H1 (cell line): ENCODE data around the gene UBXN11. TPM values are rescaled to one million over a fixed set of nuclear protein-coding genes. Genes with fewer than 3 reads are reported as not detected.

Source experiments
- CTCF ChIA-PET: fragments of 300-600 bp; sonication (Branson Sonifier 250); formaldehyde crosslinking; loops from one replicate; lab custom pipeline; 2021; ENCODE audit not compliant: partially characterized antibody; lab: Charles Lee
- POLR2A ChIA-PET: fragments of 300-600 bp; sonication (Branson Sonifier 250); formaldehyde crosslinking; loops from one replicate; lab custom pipeline; 2021; ENCODE audit warnings: inconsistent platforms; ENCODE audit not compliant: partially characterized antibody; lab: Charles Lee
- DNase-seq, 2 experiments: peaks; one replicate each; pipeline versions ENCODE4 v3.0.0 to v3.0.0-alpha.2; 2010 to 2022; ENCODE audit warnings: low spot score in 2 of 2, low read depth in 1 of 2, mixed read lengths in 1 of 2
- FAIRE-seq: peaks from 2 replicates; lab custom pipeline; 2011; peaks lifted over from hg19 to GRCh38; lab: Jason Lieb, UNC
- H2AFZ ChIP-seq: 2 replicates; pipeline ENCODE4 v1.8.1; 2012; ENCODE audit warnings: low read length, inconsistent platforms
- H2AK5ac ChIP-seq: 2 replicates; pipeline ENCODE4 v1.6.1; 2013; ENCODE audit warnings: low read depth, low read length
- H2BK120ac ChIP-seq: replicated peaks from 2 replicates; pipeline ENCODE3; 2013; ENCODE audit warnings: low read depth, low read length, inconsistent platforms
- H2BK12ac ChIP-seq: 2 replicates; pipeline ENCODE4 v1.6.1; 2013; ENCODE audit warnings: low read depth, low read length
- H2BK15ac ChIP-seq: 2 replicates; pipeline ENCODE4 v1.6.1; 2013; ENCODE audit warnings: low read length
- H2BK20ac ChIP-seq: 2 replicates; pipeline ENCODE4 v1.6.1; 2013; ENCODE audit warnings: low read length
- H2BK5ac ChIP-seq: 2 replicates; pipeline ENCODE4 v1.6.1; 2013; ENCODE audit warnings: low read depth, low read length
- H3K14ac ChIP-seq: 2 replicates; pipeline ENCODE4 v1.6.1; 2013; ENCODE audit warnings: inconsistent platforms; ENCODE audit not compliant: insufficient read length
- H3K18ac ChIP-seq: 2 replicates; pipeline ENCODE4 v1.6.1; 2013; ENCODE audit warnings: low read length; ENCODE audit errors: extremely low read depth
- H3K23ac ChIP-seq: 2 replicates; pipeline ENCODE4 v1.6.1; 2013; ENCODE audit warnings: inconsistent platforms; ENCODE audit not compliant: insufficient read length
- H3K23me2 ChIP-seq: 2 replicates; pipeline ENCODE4 v1.6.1; 2013; ENCODE audit warnings: low read depth, low read length
- H3K27ac ChIP-seq: 2 replicates; pipeline ENCODE4 v1.6.1; 2011; ENCODE audit warnings: low read depth, low read length, inconsistent platforms
- H3K27me3 ChIP-seq, 4 experiments: replicated peaks in 1 of 4; 1 replicate in 1 of 4; 2 replicates in 3 of 4; pipeline versions ENCODE4 v1.6.1 to v1.8.1; 2011 to 2013; ENCODE audit warnings: low read length in 3 of 4, mild to moderate bottlenecking in 3 of 4, inconsistent platforms in 2 of 4, mixed read lengths in 2 of 4, moderate library complexity in 1 of 4; ENCODE audit not compliant: control insufficient read depth in 3 of 4, insufficient read depth in 3 of 4; ENCODE audit errors: extremely low read depth in 1 of 4
- H3K36me3 ChIP-seq, 4 experiments: 2 replicates each; pipeline versions ENCODE4 v1.6.1 to v1.8.1; 2011 to 2013; ENCODE audit warnings: mild to moderate bottlenecking in 4 of 4, low read length in 3 of 4, moderate library complexity in 2 of 4, control low read depth in 1 of 4, inconsistent platforms in 1 of 4; ENCODE audit not compliant: insufficient read depth in 4 of 4, control insufficient read depth in 2 of 4
- H3K4ac ChIP-seq: replicated peaks from 2 replicates; pipeline ENCODE3; 2013; ENCODE audit warnings: low read length, low read depth, mixed read lengths, inconsistent platforms; ENCODE audit not compliant: insufficient read length
- H3K4me1 ChIP-seq, 4 experiments: replicated peaks in 1 of 4; 1 replicate in 1 of 4; 2 replicates in 3 of 4; pipeline versions ENCODE4 v1.6.1 to v1.8.1; 2011 to 2013; ENCODE audit warnings: low read length in 3 of 4, inconsistent platforms in 2 of 4, mixed read lengths in 1 of 4; ENCODE audit not compliant: insufficient read depth in 4 of 4, control insufficient read depth in 3 of 4
- H3K4me2 ChIP-seq, 2 experiments: 2 replicates each; pipeline versions ENCODE4 v1.6.1 to v1.8.1; 2011 to 2013; ENCODE audit warnings: low read depth in 2 of 2, low read length in 2 of 2, control low read depth in 1 of 2, inconsistent platforms in 1 of 2, mild to moderate bottlenecking in 1 of 2; ENCODE audit not compliant: insufficient read depth in 1 of 2
- H3K4me3 ChIP-seq, 4 experiments: fragments of 200-600, 300-600 bp in 1 of 4; sonication (generic), shearing (Covaris generic), sonication (Bioruptor Twin) in 1 of 4; 2 replicates each; pipeline versions ENCODE4 v1.5.1 to v1.8.1; 2011 to 2016; ENCODE audit warnings: low read length in 4 of 4, low read depth in 3 of 4, control low read depth in 2 of 4, inconsistent platforms in 2 of 4, mild to moderate bottlenecking in 2 of 4, mixed read lengths in 1 of 4, moderate library complexity in 1 of 4; ENCODE audit not compliant: insufficient read depth in 2 of 4; ENCODE audit errors: extremely low read depth in 1 of 4
- H3K56ac ChIP-seq: replicated peaks from 2 replicates; pipeline ENCODE3; 2013; ENCODE audit warnings: low read depth, mild to moderate bottlenecking, mixed read lengths, low read length, inconsistent platforms; ENCODE audit not compliant: insufficient read length
- H3K79me1 ChIP-seq: 2 replicates; pipeline ENCODE4 v1.6.1; 2013; ENCODE audit warnings: low read depth, low read length, control low read depth
- H3K79me2 ChIP-seq, 2 experiments: 2 replicates each; pipeline versions ENCODE4 v1.6.1 to v1.8.1; 2012 to 2013; ENCODE audit warnings: low read length in 2 of 2, mild to moderate bottlenecking in 2 of 2, inconsistent platforms in 1 of 2; ENCODE audit not compliant: insufficient read depth in 2 of 2, control insufficient read depth in 1 of 2
- H3K9ac ChIP-seq, 4 experiments: replicated peaks in 1 of 4; 1 replicate in 1 of 4; 2 replicates in 3 of 4; pipeline versions ENCODE4 v1.6.1 to v1.8.1; 2011 to 2013; ENCODE audit warnings: low read depth in 3 of 4, low read length in 3 of 4, control low read depth in 2 of 4, mild to moderate bottlenecking in 2 of 4, moderate library complexity in 2 of 4, inconsistent platforms in 1 of 4; ENCODE audit errors: extremely low read depth in 1 of 4
- H3K9me3 ChIP-seq, 2 experiments: 2 replicates each; pipeline versions ENCODE4 v1.6.1 to v1.8.1; 2012 to 2013; ENCODE audit warnings: mild to moderate bottlenecking in 2 of 2, moderate library complexity in 2 of 2, control low read depth in 1 of 2, inconsistent platforms in 1 of 2, low read depth in 1 of 2, low read length in 1 of 2, mixed read lengths in 1 of 2; ENCODE audit not compliant: insufficient read depth in 2 of 2
- H4K20me1 ChIP-seq, 2 experiments: replicated peaks in 1 of 2; 2 replicates each; pipeline versions ENCODE3 to v1.8.1; 2011 to 2013; ENCODE audit warnings: inconsistent platforms in 2 of 2, low read length in 2 of 2, mild to moderate bottlenecking in 1 of 2; ENCODE audit not compliant: insufficient read depth in 2 of 2, control insufficient read depth in 1 of 2
- H4K5ac ChIP-seq: 2 replicates; pipeline ENCODE4 v1.6.1; 2013; ENCODE audit warnings: low read length, low read depth, mixed read lengths, inconsistent platforms; ENCODE audit not compliant: insufficient read length
- H4K8ac ChIP-seq: 2 replicates; pipeline ENCODE4 v1.8.0; 2013; ENCODE audit warnings: mild to moderate bottlenecking, moderate library complexity, low read length, inconsistent platforms; ENCODE audit not compliant: insufficient read depth; ENCODE audit errors: extremely low read depth
- H4K91ac ChIP-seq: replicated peaks from 2 replicates; pipeline ENCODE3; 2013; ENCODE audit warnings: low read length, mixed read lengths, inconsistent platforms; ENCODE audit not compliant: insufficient read length
- BACH1 ChIP-seq: IDR thresholded peaks from 2 replicates; pipeline ENCODE4 v1.6.1; 2012; ENCODE audit warnings: low read length, improper control_type of control experiment
- CHD1 ChIP-seq: IDR thresholded peaks from 2 replicates; pipeline ENCODE4 v1.6.1; 2012; ENCODE audit warnings: low read depth, low read length, improper control_type of control experiment
- CREB1 ChIP-seq: IDR thresholded peaks from 2 replicates; pipeline ENCODE4 v1.6.1; 2012; ENCODE audit warnings: inconsistent platforms
- JUND ChIP-seq: IDR thresholded peaks from 2 replicates; pipeline ENCODE4 v1.6.1; 2011; ENCODE audit warnings: mild to moderate bottlenecking, improper control_type of control experiment, low read length
- RAD21 ChIP-seq, 2 experiments: IDR thresholded peaks in 1 of 2; conservative IDR thresholded peaks in 1 of 2; 2 replicates each; pipeline ENCODE4 v1.6.1; 2011; ENCODE audit warnings: low read depth in 2 of 2, low read length in 2 of 2, improper control_type of control experiment in 1 of 2, inconsistent platforms in 1 of 2, mild to moderate bottlenecking in 1 of 2, moderate library complexity in 1 of 2
- SAP30 ChIP-seq: fragments of 300-600 bp; sonication (generic); IDR thresholded peaks from 2 replicates; pipeline ENCODE4 v1.7.1; 2012; ENCODE audit warnings: low read length, moderate library complexity, mild to moderate bottlenecking, inconsistent platforms; ENCODE audit not compliant: insufficient read depth, insufficient replicate concordance
- SIN3A ChIP-seq, 2 experiments: IDR thresholded peaks in 1 of 2; conservative IDR thresholded peaks in 1 of 2; 2 replicates each; pipeline ENCODE4 v1.6.1; 2011 to 2012; ENCODE audit warnings: low read length in 2 of 2, improper control_type of control experiment in 1 of 2, low read depth in 1 of 2, mild to moderate bottlenecking in 1 of 2
- SP4 ChIP-seq: IDR thresholded peaks from 2 replicates; pipeline ENCODE4 v1.6.1; 2012; ENCODE audit warnings: low read length, inconsistent platforms
- TAF1 ChIP-seq: IDR thresholded peaks from 2 replicates; pipeline ENCODE4 v1.6.1; 2011; ENCODE audit warnings: mild to moderate bottlenecking, low read depth, low read length
- TBP ChIP-seq: IDR thresholded peaks from 2 replicates; pipeline ENCODE4 v1.6.1; 2011; ENCODE audit warnings: low read depth, low read length, improper control_type of control experiment
- ZNF274 ChIP-seq: IDR thresholded peaks from 2 replicates; pipeline ENCODE4 v1.7.0; 2012; ENCODE audit warnings: low read length, borderline replicate concordance; ENCODE audit errors: extremely low read depth
- WGBS, 2 experiments: shearing (Covaris generic) in 1 of 2; methylation state at CpG; one replicate each; pipeline versions ENCODE4 v1.1.6 to v1.1.7; 2013 to 2015; ENCODE audit warnings: low lambda C conversion rate in 2 of 2, mixed read lengths in 2 of 2, inconsistent platforms in 1 of 2, low coverage in 1 of 2, missing lambda C conversion rate in 1 of 2; ENCODE audit not compliant: insufficient replicate concordance in 2 of 2, insufficient coverage in 1 of 2, insufficient read length in 1 of 2; ENCODE audit errors: extremely low coverage in 1 of 2, missing lambda C conversion rate in 1 of 2; 5-methylcytosine and 5-hydroxymethylcytosine counted together
- polyA plus RNA-seq, 7 experiments: library from polyadenylated mRNA; depleted of rRNA in 3 of 7; stranded (reverse) in 5 of 7; unstranded in 2 of 7; fragments of >200 nt in 5 of 7; fragments of 200-250 nt in 2 of 7; gene quantifications; 1 replicate in 5 of 7; 2 replicates in 1 of 7; 4 replicates in 1 of 7; pipeline versions ENCODE4 v1.2.1 to v1.2.3, GENCODE V29; 2011 to 2013; ENCODE audit warnings: missing spikeins in 2 of 7, mixed read lengths in 2 of 7
- total RNA-seq: library from RNA; stranded (reverse); fragmentation: NEBNext Ultra II Directional; extraction: Animal tissue kit (Norgen Biotek cat#: 25700); gene quantifications from 2 replicates; pipeline ENCODE4 v1.2.1, GENCODE V29; 2021
- TF ChIP-seq, protein P1 (sequence below): IDR thresholded peaks from 2 replicates; pipeline ENCODE4 v1.6.1; 2011; ENCODE audit warnings: low read length, improper control_type of control experiment

The UBXN11 gene
- total and polyA plus RNA-seq, 2 of the 8 experiments (the other 6 are each of a cell fraction or from before 2014, with no cell fraction given), result 6.3 to 10.4 TPM

DNA sequence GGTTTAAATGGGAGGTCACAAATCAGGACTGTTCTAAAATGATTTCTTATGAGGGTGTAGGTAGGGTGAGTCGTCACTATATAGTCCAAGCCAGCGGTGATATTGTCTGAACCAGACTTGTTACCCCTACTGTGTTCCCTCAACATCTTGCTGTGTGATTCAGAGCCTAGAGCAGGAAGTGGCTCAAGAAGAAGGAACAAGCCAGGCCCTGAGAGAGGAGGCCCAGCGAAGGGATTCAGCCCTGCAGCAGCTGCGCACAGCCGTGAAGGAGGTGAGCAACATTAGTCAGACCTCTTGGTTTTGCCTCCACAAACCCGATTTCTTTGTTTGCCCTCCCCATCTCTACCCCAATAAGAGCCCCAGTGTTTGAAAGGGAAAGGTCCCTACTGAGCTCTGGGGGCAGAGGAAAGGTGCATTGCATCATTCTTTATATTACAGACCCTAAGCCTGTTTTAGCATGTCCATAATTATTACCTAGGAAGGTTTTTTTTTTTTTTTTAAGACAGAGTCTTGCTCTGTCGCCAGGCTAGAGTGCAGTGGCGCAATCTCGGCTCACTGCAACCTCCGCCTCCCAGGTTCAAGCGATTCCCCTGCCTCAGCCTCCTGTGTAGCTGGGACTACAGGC, 31.5 kb downstream of the UBXN11 start:
- CTCF ChIA-PET, result interaction anchor here (0.7 to 39.7 kb wide), 23 partner anchors 10 to 430 kb away, joined by 3 to 1530 read pairs (median 4); partner anchors contain the start of genes CATSPER4, CD52, CEP85 and CNKSR1
- no peak overlapping the region for H2BK15ac ChIP-seq
- H2BK12ac ChIP-seq, result no peak overlapping the region
- H3K27ac ChIP-seq, result peak overlapping the region; percentile 26; the same call in 1 of the 2 replicates
- no peak overlapping the region for H3K56ac ChIP-seq
- H4K5ac ChIP-seq, result no peak overlapping the region
- no peak overlapping the region for H3K18ac ChIP-seq
- H2AFZ ChIP-seq, result no peak overlapping the region
- no peak overlapping the region for H2BK120ac ChIP-seq
- DNase-seq, result no peak
- H3K4me3 ChIP-seq, result no peak overlapping the region
- WGBS, 2 experiments, result 95% methylated on average over 10 of the region's 11 CpGs; no CpG with 5 or more reads in 1 of the 2 experiments
- peak overlapping the region; percentile 2; the same call in 1 of the 2 replicates for H2BK5ac ChIP-seq
- H3K79me2 ChIP-seq, result no peaks in the 10 kb centered on the region
- FAIRE-seq, result no peak
- no peak overlapping the region for H4K8ac ChIP-seq
- H4K91ac ChIP-seq, result no peak overlapping the region
- POLR2A ChIA-PET, result interaction anchor here (0.8 to 1.9 kb wide), 5 partner anchors 10 to 197 kb away, joined by 3 to 5 read pairs (median 4); partner anchors contain the start of gene LIN28A
- H3K79me1 ChIP-seq, result no peaks in the 10 kb centered on the region
- peaks cover 2 to 13% (median 5%) of the 10 kb centered on the region in 4 experiments for H3K4me1 ChIP-seq
- H3K14ac ChIP-seq, result no peak overlapping the region
- H3K23me2 ChIP-seq, result no peaks in the 10 kb centered on the region; the same call in 1 of the 2 replicates
- no peaks in the 10 kb centered on the region for H3K9me3 ChIP-seq
- H3K9ac ChIP-seq, result no peak overlapping the region
- no peak overlapping the region for H3K23ac ChIP-seq
- no peak overlapping the region for H3K4ac ChIP-seq
- no peak overlapping the region for H2BK20ac ChIP-seq
- peaks cover 2 to 9% of the 10 kb centered on the region in 2 experiments for H4K20me1 ChIP-seq
- no peak overlapping the region for H3K4me2 ChIP-seq
- peaks cover 34 to 59% (median 54%) of the 10 kb centered on the region in 4 experiments for H3K36me3 ChIP-seq
- no peak overlapping the region for H2AK5ac ChIP-seq
- no peaks in the 10 kb centered on the region for H3K27me3 ChIP-seq
- TF ChIP-seq SAP30 (no peak), BACH1 (no peak), RAD21 (IDR thresholded peaks at IDR 0.05 in 1 of 2, conservative IDR thresholded peaks at IDR 0.05 in 1 of 2; ENCODE audit: low read depth in 2 of 2, low read length in 2 of 2) (no peak), ZNF274 (no peak), SP4 (no peak), CREB1 (no peak), JUND (no peak), SIN3A (conservative IDR thresholded peaks at IDR 0.05 in 1 of 2, IDR thresholded peaks at IDR 0.05 in 1 of 2; ENCODE audit: low read depth in 1 of 2, low read length in 2 of 2) (no peak), TAF1 (no peak), TBP (no peak), CHD1 (no peak)
- TF ChIP-seq, protein P1, sequence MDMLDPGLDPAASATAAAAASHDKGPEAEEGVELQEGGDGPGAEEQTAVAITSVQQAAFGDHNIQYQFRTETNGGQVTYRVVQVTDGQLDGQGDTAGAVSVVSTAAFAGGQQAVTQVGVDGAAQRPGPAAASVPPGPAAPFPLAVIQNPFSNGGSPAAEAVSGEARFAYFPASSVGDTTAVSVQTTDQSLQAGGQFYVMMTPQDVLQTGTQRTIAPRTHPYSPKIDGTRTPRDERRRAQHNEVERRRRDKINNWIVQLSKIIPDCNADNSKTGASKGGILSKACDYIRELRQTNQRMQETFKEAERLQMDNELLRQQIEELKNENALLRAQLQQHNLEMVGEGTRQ, result no peak
